8988T (cell line): ENCODE data around the gene TAPBPL.

Source experiments
- DNase-seq: peaks from one replicate; pipeline ENCODE4 v3.0.0; 2011

The TAPBPL gene

GRCh38 chr12:6437586-6437985, 14.3 kb upstream of the TAPBPL start:
- no peak for DNase-seq

- no peak for DNase-seq
Observed at GRCh38 chr12:6438345-6438744, 13.5 kb upstream of the TAPBPL start.

GRCh38 chr12:6440391-6440790, 11.5 kb upstream of the TAPBPL start:
- DNase-seq = no peak

GRCh38 chr12:6442836-6443235, 9.0 kb upstream of the TAPBPL start:
- DNase-seq = no peak

DNA sequence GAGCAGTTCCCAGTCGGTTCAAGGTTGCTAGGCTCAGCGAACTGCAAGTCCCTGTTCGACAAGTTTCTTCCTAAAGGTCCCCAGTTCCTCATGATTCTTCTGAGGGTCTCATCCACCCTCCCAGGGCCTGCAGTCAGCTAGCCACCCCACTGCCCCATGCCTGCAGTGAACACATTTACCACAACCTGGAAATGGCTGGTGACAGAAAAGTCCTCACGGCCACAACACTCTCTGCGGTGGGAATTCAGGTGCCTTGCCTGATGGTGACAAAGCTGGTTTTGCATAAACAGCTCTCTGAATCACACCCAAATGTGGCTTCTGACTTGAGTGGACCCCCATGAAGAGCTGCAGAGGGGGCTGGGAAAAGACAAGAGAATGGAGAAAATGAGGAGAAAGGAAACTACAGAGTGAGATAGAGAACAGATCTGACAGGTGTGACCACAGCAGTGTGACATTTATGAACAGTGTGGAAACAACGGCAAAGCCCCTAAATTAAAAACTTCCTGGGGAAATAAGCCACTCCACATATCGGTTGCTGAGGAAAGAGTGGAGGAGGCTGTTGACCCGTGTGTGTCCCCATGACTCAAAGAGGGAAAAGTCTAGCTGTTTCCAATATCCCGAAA, 8.4 kb upstream of the TAPBPL start:
- DNase-seq = no peak

DNA sequence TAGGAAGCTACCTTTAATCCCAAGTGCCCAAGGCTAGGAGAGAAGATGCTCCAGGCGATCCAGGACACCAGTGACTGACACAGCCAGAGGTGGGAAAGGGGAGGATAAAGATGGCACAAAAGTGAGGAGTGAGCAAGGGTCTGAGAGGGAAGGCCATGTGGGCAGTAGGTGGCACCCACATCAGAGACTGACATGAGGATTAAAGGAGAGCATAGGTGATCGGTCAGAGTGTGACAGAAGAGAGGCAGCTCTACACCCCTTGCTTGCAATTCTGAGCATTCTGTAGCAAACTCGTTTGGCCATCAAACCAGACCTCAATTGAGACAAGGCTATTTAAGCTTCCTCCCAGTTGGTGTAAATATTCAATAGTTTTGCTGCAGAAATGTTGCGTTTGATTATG, 7.8 kb upstream of the TAPBPL start:
- no peak for DNase-seq

DNA sequence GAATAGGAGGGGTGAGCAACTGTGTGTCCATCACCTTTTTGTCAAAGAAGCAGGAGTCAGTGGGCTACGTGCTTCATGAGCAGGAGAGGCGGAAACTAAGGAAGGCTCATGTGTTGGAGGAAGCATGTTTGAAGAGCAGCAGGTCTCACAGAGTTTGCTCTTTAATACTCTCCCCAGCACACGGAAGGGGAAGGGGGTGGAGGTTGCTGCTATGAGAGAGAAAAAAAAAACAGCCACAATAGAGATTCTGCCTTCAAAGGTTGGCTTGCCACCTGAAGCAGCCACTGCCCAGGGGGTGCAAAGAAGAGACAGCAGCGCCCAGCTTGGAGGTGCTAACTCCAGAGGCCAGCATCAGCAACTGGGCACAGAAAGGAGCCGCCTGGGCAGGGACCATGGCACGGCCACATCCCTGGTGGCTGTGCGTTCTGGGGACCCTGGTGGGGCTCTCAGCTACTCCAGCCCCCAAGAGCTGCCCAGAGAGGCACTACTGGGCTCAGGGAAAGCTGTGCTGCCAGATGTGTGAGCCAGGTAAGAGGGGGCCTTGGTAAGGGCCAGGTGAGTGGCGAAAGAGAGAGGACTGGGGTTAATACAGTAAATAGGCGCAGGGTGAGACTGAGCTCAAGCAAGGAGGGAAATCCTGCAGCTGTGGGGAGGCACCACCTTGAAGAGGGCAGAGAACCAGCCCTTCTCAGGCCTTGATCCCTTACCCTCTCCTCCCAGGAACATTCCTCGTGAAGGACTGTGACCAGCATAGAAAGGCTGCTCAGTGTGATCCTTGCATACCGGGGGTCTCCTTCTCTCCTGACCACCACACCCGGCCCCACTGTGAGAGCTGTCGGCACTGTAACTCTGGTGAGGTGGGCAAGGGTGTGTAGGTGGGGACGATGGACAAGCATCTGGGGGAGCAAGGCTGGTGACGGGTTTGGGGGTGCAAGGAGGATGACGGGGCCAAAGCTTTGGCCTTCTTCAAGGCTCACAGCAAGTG, 6.8 kb upstream of the TAPBPL start, which contains the start of gene CD27:
Gene CD27, plus strand, starts transcription at position 252 of the 985 bp plus-strand sequence. Its CDS starts 141 bp downstream, at position 393.
- DNase-seq = no peak

DNA sequence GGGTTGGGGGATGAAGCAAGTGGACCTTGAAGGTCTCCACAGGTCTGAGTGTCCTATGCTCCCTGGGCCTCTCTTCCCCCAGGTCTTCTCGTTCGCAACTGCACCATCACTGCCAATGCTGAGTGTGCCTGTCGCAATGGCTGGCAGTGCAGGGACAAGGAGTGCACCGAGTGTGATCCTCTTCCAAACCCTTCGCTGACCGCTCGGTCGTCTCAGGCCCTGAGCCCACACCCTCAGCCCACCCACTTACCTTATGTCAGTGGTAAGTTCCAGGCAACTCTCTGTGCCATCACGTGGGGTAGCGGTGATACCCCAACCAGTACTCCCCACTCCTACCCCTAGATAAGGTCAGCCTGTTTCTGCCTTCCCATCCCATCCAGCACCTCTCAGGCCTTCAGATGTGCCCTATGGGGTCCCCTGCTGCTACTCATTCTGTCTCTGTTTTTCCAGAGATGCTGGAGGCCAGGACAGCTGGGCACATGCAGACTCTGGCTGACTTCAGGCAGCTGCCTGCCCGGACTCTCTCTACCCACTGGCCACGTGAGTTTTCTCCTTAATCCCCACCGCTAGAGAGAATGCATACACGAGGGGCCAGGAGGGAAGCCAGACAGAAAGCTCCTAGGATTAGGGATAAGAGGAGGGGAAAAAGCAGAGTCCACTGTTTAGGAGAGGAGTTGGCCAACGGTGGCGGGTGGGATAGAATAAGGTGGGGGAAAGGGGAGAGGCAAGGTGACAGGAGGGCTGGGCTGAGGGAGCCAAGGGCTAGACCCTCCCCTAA, 1.6 kb upstream of the TAPBPL start:
- DNase-seq = no peak

GRCh38 chr12:6450869-6451347, 934 bp upstream of the TAPBPL start:
- no peak for DNase-seq

DNA sequence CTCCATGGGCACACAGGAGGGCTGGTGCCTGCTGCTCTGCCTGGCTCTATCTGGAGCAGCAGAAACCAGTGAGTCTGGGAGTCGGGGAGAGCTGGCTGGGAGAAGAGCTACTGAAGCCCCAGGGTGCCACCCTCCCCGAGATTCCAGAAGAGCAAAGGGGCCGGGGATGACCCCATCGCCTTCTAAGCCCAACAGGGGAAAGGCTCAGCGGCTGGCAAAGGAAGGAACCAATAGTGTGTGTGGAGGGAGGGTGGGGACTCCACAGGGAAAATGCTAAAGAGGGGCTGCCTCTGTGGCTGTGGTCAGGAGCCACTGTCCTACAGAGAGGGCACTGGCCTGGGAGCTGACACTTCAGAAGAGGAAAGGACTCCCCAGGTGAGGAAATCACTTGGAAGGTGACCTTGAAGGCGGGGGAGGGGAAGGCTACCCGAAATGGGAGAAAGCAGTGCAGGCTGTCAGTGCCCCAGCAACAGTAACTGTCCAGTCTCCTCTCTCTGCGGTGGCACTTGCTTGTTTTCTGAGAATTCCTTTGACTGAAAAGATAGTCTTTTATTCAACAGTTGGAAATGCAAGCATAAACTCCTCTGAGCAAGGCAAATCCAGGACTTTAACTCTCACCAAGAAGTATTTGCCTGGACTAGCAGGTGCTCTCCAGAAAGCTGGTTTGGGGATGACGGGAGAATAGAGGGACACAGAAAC, 552 bp downstream of the TAPBPL start:
- DNase-seq = no peak

- no peak for DNase-seq
Observed at GRCh38 chr12:6452944-6453630, 1.2 kb downstream of the TAPBPL start.

DNA sequence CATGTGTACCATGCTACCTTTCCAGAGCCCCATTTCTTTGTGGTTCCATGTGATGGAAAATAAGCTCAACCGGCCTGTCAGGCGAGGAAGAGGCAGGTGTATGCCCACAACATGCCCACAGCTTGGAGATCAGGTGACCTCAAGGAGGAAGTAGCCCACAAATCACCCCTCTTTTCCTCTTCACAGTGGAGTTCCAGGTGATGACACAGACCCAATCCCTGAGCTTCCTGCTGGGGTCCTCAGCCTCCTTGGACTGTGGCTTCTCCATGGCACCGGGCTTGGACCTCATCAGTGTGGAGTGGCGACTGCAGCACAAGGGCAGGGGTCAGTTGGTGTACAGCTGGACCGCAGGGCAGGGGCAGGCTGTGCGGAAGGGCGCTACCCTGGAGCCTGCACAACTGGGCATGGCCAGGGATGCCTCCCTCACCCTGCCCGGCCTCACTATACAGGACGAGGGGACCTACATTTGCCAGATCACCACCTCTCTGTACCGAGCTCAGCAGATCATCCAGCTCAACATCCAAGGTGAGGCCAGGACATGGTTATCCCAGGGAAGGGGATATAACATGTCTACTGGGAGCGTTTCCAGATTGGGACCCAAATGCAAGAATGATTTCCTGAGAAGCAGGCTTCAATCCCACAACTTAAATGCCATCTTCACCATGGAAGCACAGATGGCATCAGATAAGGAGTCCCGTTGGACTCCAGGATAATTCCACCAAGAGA, 5.5 kb downstream of the TAPBPL start:
- DNase-seq = no peak

- DNase-seq = no peak
Observed at GRCh38 chr12:6458281-6459003, 6.6 kb downstream of the TAPBPL start.

DNA sequence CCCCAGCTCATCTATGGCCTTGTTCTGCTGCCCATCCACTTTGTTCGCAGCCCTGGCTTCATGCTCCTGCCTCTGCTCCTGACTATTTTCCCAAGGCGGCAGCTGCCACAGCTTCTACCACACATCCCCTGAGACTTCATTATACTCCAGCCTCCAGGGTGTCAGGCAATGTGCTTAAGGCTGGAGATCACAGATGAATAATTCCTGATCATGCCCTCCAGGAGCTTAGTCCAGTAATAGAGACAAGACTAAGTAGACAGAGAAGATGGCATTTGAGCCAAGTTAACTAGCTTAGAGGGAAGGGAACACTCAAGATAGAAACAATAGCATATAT, 7.1 kb downstream of the TAPBPL start:
- no peak for DNase-seq

DNA sequence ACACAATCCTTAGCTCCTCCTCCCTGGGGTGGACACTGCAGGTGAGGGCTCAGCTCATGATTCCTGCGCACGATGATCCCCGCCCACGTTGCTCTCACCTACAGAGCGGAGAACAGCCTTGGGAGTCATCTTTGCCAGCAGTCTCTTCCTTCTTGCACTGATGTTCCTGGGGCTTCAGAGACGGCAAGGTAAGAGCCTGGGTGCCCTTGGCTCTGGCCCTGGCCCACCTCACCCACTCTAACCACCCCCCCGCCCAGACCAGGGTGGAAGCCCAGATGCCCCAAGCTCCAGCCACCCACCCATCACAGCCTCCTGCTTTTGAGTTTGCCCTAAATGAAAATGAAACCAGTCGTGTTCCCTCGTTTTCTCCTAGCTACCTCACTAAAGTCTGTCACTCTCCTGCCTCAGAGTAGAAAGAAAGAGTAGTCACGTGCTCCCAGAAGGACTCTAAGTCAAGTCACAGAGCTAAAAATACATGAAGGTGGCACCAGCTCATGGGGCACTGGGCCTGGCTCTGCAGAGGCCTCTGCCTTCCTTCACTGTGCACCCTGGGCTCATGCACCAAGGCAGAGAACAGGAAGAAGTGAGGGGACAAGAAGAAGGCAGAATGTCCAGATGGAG, 9.0 kb downstream of the TAPBPL start:
- no peak for DNase-seq

DNA sequence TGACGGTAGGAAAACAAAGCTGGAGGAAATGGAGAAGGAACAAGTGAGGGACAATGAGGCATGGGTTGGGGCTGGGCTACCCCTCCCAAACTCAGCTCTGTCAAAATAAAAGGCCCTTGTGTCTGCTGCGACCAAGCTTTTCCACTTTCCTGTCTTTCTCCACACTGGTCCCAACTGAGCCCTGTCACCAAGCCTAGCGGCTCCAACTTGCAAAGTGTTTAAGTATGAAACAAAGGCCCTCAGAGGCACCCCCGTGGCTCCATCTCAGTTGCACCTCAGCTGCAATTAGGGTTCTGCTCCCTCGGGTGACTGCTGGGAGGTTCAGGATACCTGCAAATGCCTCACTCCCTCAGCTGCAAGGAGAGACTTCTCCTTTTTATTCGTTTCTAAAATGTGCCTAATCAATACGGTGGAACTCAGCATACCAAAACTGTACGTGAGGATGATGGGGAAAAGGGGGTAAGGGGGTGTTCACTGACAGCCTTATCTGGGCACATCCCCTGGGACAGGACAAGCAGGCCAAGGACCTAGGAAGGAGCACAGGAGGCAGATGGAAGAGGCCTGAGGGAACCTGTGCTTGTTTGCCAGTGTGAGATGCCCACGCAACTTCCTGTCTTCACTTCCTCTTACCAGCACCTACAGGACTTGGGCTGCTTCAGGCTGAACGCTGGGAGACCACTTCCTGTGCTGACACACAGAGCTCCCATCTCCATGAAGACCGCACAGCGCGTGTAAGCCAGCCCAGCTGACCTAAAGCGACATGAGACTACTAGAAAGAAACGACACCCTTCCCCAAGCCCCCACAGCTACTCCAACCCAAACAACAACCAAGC, 9.8 kb downstream of the TAPBPL start:
- DNase-seq = no peak

DNA sequence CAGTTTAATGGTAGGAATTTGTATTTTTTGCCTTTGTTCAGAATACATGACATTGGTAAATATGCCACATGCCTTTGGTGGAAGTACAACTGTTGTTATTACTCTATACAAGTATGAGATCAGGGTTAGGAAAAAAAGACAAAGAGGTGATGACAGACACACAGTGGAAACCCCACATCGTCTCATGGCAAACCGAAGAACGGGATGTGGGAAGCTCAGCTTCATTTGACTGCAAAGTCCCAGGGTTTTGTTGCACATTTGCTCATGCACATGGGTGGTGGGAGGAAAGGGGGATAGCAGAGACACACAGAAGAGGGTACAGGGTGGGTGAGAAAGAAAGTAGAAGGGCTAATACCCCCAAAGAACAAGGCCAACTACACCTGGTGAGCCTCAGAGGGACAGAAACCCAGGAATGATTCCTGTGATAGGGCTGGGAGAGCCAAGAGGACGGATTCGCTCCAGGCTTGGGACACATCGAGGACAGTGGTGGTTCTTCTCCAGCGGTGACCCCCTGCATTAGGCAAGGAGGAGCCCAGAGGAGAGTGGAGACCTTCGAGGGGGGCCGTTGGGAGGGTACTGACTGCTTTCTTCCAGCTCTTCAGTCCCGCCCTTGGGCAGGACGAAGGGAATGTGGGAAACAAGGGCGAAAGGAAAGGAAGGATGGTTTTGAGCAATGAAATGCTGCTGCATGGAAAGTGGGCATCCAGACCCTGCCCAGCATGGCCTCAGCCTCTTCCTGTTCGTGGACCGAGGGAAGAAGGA, 10.6 kb downstream of the TAPBPL start:
- no peak for DNase-seq

DNA sequence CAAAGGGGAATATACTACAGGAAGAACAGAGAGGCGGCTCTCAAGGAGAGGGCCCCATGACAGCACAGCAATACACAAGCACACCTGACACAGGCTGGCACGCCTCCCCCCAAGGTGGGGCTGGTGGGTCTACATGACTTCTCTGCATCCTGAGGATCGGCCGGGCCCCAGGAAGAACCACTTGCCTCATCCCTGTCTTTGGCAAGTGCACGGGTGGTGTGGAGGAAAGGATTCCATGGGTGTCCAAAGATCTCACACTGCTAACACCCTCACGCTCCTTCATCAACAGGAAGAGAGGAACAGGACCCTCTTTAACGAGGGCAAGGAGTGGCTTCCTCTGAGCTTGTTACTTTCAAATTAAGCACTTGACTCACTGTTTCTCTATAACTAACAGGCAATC, 11.4 kb downstream of the TAPBPL start:
- no peak for DNase-seq
